Stimulated activated CD8-positive, alpha-beta memory T cell treated with anti-CD3 and anti-CD28 coated beads, Interleukin-4, amount 100 ng/mL, for 24 hours (primary cell): ENCODE results near the gene MTHFSD.

Experiments used
- DNase-seq: peaks from one replicate; pipeline ENCODE4 v3.0.0-alpha.2; 2020; ENCODE audit warnings: low read depth

Gene MTHFSD

GRCh38 chr16:86481607-86482006 lies 73.4 kb downstream of the MTHFSD start:
- DNase-seq, result no peak

GRCh38 chr16:86480444-86480843 lies 74.6 kb downstream of the MTHFSD start:
- no peak for DNase-seq
